Measurements from ENCODE around the gene CIAPIN1. TPM values are rescaled to one million over a fixed set of nuclear protein-coding genes. Genes with fewer than 3 reads are reported as not detected.

CIAPIN1 gene
- total RNA-seq (2021; fragmentation: NEBNext Ultra II Directional; extraction: Animal tissue kit (Norgen Biotek cat#: 25700)) (83.6 and 90.7 TPM in 2 replicates), polyA plus RNA-seq (2011; rRNA removed) (64.0 and 76.8 TPM in 2 replicates), polyA minus RNA-seq (2011; rRNA and poly(A)+ RNA removed) (71.0 and 75.1 TPM in 2 replicates)
- 74.2 TPM for polyA plus RNA-seq (2011; cell fraction: cytosol; rRNA removed)
- polyA plus RNA-seq (2011; cell fraction: nucleus; rRNA removed), result 56.1 TPM
- polyA plus RNA-seq (2012, experiment 1 of 2), result 72.0 to 81.5 TPM (median 74.4 TPM) in 4 replicates
- 84.8 TPM for polyA plus RNA-seq (2012, experiment 2 of 2)
- polyA plus RNA-seq (2013, experiment 1 of 2), result 45.2 TPM
- 43.4 TPM for polyA plus RNA-seq (2013, experiment 2 of 2)
- polyA minus RNA-seq (2011; cell fraction: cytosol; rRNA and poly(A)+ RNA removed), result 26.4 TPM
- polyA minus RNA-seq (2011; cell fraction: nucleus; rRNA and poly(A)+ RNA removed), result 30.0 TPM
- long read RNA-seq, experiment 1, transcript CIAPIN1-201 (9 exons, 2,182 nt), result major isoform, 22 of 92 reads
- long read RNA-seq, experiment 1, partial matches to known transcripts, result 44 of 92 reads
- long read RNA-seq, experiment 1, other reads (novel, unspliced or antisense), result 17 of 92 reads
- long read RNA-seq, experiment 2, transcript CIAPIN1-201 (9 exons, 2,182 nt), result major isoform, 103 of 154 reads
- long read RNA-seq, experiment 2, transcript CIAPIN1-209 (9 exons, 2,016 nt), result minor isoform, 21 of 154 reads
- long read RNA-seq, experiment 2, partial matches to known transcripts, result 6 of 154 reads
- long read RNA-seq, experiment 2, other reads (novel, unspliced or antisense), result 20 of 154 reads

GRCh38 chr16:57447186-57447962, at the start of gene CIAPIN1, which contains the start of gene COQ9:
Gene CIAPIN1, minus strand, starts transcription at chr16:57447385. Its CDS starts 6,457 bp downstream, at chr16:57440928.
Gene COQ9, plus strand, starts transcription at chr16:57447479. Its CDS starts 27 bp downstream, at chr16:57447506.
- peak within 1 kb of the TSS; percentile 43 for H2AFZ ChIP-seq (ENCODE audit: low read length)
- TF ChIP-seq ATF2 (IDR thresholded peaks at IDR 0.05; ENCODE audit: low read length), result 0 out of 2 replicates have a peak, but pooled peaks have one; percentile 4
- peak; percentile 79 for TF ChIP-seq MAX (IDR thresholded peaks at IDR 0.05)
- TF ChIP-seq CEBPB (IDR thresholded peaks at IDR 0.05; ENCODE audit: low read depth, low read length), result no peak
- TF ChIP-seq KDM5A (IDR thresholded peaks at IDR 0.05; ENCODE audit: low read length), result peak; percentile 63; the same call in 1 of the 2 replicates
- TF ChIP-seq NANOG (IDR thresholded peaks at IDR 0.05; ENCODE audit: insufficient read depth, low read depth, low read length, poor library complexity, severe bottlenecking), result no peak

More at GRCh38 chr16:57447186-57447962, at the start of gene CIAPIN1, which contains the start of gene COQ9:
- Histone ChIP-seq H4K20me1 (replicated peaks in 1 of 2; ENCODE audit: control insufficient read depth in 1 of 2, insufficient read depth in 2 of 2, low read length in 2 of 2) (no peaks in the 10 kb centered on the region), H3K56ac (replicated peaks; ENCODE audit: insufficient read length, low read depth, low read length) (peak within 1 kb of the TSS; percentile 91), H3K18ac (ENCODE audit: extremely low read depth, low read length) (peak within 1 kb of the TSS; percentile 76; the same call in 1 of the 2 replicates), H3K4me1 (replicated peaks in 1 of 4; ENCODE audit: control insufficient read depth in 3 of 4, insufficient read depth in 4 of 4, low read length in 3 of 4) (peaks cover 0 to 3% (median 3%) of the 10 kb centered on the region in 4 experiments; a peak in 5 of 7 replicates), H3K79me1 (ENCODE audit: low read depth, low read length) (no peaks in the 10 kb centered on the region; the same call in 1 of the 2 replicates), H3K27me3 (replicated peaks in 1 of 4; ENCODE audit: control insufficient read depth in 3 of 4, extremely low read depth in 1 of 4, insufficient read depth in 3 of 4, low read length in 3 of 4) (no peaks in the 10 kb centered on the region), H3K9me3 (ENCODE audit: insufficient read depth in 2 of 2, low read depth in 1 of 2, low read length in 1 of 2) (no peaks in the 10 kb centered on the region), H3K23ac (ENCODE audit: insufficient read length) (no peak within 1 kb of the TSS), H4K8ac (ENCODE audit: extremely low read depth, insufficient read depth, low read length) (peak within 1 kb of the TSS; percentile 97), H2BK12ac (ENCODE audit: low read depth, low read length) (no peak within 1 kb of the TSS), H3K9ac (replicated peaks in 1 of 4; ENCODE audit: extremely low read depth in 1 of 4, low read depth in 3 of 4, low read length in 3 of 4) (peak within 1 kb of the TSS; percentile 81 to 97 (median 88)), H3K4me2 (ENCODE audit: insufficient read depth in 1 of 2, low read depth in 2 of 2, low read length in 2 of 2) (peak within 1 kb of the TSS; percentile 88 to 96), H3K4me3 (ENCODE audit: extremely low read depth in 1 of 4, insufficient read depth in 2 of 4, low read depth in 3 of 4, low read length in 4 of 4) (peak within 1 kb of the TSS; percentile 80 to 97 (median 96)), H3K27ac (ENCODE audit: low read depth, low read length) (peak within 1 kb of the TSS; percentile 73), H2BK15ac (ENCODE audit: low read length) (peak within 1 kb of the TSS; percentile 89; the same call in 1 of the 2 replicates), H3K36me3 (ENCODE audit: control insufficient read depth in 2 of 4, insufficient read depth in 4 of 4, low read length in 3 of 4) (peaks cover 0 to 9% (median 0%) of the 10 kb centered on the region in 4 experiments; a peak in 3 of 8 replicates), H3K23me2 (ENCODE audit: low read depth, low read length) (peaks cover 6% of the 10 kb centered on the region), H3K4ac (replicated peaks; ENCODE audit: insufficient read length, low read depth, low read length) (no peak within 1 kb of the TSS), H2AK5ac (ENCODE audit: low read depth, low read length) (no peak within 1 kb of the TSS), H4K5ac (ENCODE audit: insufficient read length, low read depth, low read length) (peak within 1 kb of the TSS; percentile 69), H4K91ac (replicated peaks; ENCODE audit: insufficient read length, low read length) (peak within 1 kb of the TSS; percentile 61), H2BK20ac (ENCODE audit: low read length) (no peak within 1 kb of the TSS), H2BK120ac (replicated peaks; ENCODE audit: low read depth, low read length) (no peak within 1 kb of the TSS), H3K14ac (ENCODE audit: insufficient read length) (no peak within 1 kb of the TSS), H3K79me2 (ENCODE audit: control insufficient read depth in 1 of 2, insufficient read depth in 2 of 2, low read length in 2 of 2) (peaks cover 7 to 36% of the 10 kb centered on the region in 2 experiments), H2BK5ac (ENCODE audit: low read depth, low read length) (peak within 1 kb of the TSS; percentile 79; the same call in 1 of the 2 replicates)
- WGBS, 2 experiments (ENCODE audit: extremely low coverage in 1 of 2, insufficient coverage in 1 of 2, insufficient read length in 1 of 2, insufficient replicate concordance in 2 of 2, low coverage in 1 of 2, low lambda C conversion rate in 2 of 2, missing lambda C conversion rate in 1 of 2), result 3% methylated on average over 37 of the region's 68 CpGs; no CpG with 5 or more reads in 1 of the 2 experiments
- ChIA-PET POLR2A (ENCODE audit: partially characterized antibody) (interaction anchor here (0.7 to 2.0 kb wide), 15 partner anchors 9 to 148 kb away, joined by 3 to 20 read pairs (median 5); partner anchors contain the start of genes CX3CL1 and POLR2C), CTCF (ENCODE audit: partially characterized antibody) (interaction anchor here (0.9 to 4.4 kb wide), 8 partner anchors 13 to 75 kb away, joined by 3 to 27 read pairs (median 4); no protein-coding TSS in a partner anchor)
- DNase-seq (ENCODE audit: low read depth in 1 of 2, low spot score in 2 of 2) (peak; percentile 73 to 90), FAIRE-seq (no peak)

All from H1 (cell line).